GM19467 (cell line): ENCODE data around the gene AGAP1.

Experiments used
- ATAC-seq: cut with Tn5 transposase; IDR thresholded peaks from one replicate; pipeline ENCODE4 v1.9.1; 2021; ENCODE audit warnings: mild to moderate bottlenecking, moderate library complexity; ENCODE audit not compliant: unreplicated experiment

AGAP1 gene

DNA sequence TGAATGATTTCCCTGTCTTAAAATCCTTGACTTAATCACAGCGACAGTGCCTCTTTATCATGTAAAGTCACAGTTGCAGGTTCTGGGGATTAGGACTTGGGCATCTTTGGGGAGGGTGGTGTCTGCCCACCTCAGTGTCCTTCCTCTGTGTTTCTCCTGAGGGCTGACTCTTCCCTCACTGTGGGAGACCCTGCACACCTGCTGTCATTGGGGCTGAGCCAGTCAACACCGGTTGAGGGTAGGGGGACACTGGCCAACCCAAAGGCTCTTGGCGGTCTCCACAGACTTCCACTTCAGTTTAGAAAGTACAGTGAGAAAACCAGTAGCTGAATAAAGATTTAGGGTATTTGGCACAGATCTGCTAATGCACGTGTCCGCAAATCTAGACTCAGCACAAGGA is 36.9 kb downstream of the AGAP1 start:
- ATAC-seq, result no peak

DNA sequence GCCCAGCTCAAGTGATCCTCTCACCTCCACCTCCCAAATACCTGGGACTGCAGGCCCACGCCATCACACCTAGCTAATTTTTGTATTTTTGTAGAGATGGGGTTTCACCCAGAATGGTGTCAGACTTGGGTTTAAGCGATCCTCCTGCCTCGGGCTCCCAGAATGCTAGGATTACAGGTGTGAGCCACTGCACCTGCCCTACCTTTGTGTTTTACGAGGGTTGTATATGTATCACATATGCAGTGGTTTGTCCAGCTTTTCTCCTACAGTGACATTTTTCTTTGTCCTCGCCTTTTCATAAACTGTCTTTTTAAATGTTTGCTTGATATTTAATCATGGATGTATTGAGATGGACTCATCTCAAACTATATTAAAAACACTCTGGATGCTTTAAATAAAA is 38.5 kb downstream of the AGAP1 start:
- no peak for ATAC-seq

DNA sequence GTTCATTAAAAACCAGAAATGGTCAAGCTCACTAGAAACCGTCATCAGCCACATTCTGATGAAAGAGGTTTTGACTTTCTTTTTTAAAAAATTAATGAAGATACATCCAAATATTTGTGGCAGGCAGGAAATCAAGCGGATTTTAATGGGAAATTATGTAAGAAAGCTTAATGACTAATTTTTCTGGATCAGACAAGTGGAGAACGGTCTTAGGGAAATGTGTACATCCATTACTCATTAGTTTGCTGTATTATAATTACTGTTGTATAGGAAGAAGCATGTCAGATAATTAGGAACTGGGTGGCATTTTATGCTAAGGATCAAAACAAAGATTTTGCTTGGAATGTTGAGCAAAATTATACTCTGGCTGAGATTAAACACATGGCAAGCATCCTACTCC is 39.4 kb downstream of the AGAP1 start:
- no peak for ATAC-seq

DNA sequence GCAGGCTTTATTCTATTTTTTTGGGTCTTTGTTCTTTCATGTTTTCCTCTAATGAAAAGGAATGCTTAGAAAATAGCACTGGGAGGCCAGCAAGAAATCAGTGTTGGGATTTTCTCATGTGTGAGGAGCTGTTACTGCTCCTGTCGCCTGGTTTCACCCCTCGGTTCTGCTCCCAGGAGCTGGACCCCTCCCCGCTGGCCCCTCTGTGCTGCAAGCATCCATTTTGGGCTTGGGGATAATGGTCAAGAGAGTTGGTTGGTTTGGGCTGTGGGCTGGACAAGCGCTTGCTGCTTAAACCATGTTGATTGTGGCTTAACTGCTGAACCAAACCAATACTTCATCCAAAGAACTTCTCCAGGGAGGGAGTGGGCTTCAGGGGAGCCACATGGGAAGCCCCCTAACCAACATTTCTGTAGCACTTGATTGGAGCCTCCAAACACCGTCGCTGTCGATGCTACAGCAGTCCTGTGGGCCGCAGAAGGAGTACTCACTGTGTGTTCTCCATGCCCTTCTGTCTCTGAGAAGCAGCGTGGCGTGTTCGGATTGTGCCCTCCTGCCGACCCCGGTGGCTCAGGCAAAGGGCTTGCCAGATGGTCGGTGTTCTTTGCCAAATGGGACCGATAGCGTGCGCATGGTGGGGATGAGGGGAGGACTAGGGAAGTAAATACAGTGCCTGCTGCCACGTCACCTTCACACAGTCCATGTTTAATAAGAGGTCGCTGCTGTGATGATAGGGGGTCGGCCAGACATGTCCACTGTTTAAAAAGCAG is 40.0 kb downstream of the AGAP1 start:
- ATAC-seq, result no peak

DNA sequence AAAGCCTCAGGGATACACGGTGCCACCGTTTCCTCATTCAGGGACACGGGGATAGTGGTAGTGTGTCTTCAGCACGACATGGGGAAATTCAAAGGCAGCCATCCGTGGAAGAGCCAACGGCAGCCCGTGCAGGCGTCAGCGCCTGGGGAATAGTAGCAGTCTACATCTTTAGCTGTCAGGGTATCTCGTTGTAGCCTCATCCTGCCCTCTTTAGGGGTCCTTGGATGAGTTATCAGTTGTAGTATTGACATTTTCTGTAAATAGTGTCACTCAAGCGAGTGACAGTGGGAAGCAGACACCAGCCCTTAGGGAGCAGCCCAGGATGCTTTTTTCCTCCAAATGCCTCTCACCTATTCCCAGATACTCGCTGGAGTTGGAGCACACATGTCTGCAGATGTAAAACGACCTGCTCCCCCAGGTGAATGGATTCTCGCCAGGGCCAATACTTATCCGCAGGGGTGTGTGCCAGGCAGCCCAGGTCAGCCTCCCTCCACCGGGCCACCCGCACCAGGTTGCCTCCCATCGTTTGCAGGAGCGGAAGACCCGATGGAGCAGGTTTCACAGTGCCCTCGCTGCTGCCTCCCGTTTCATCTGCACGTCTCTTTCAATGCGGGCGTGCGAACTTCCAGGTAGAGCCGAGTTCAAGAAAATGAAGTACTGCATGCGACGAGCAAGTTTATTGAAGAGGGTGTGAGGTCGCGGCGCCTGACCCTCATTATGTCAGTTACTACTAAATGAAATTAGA is 41.0 kb downstream of the AGAP1 start:
- no peak for ATAC-seq

DNA sequence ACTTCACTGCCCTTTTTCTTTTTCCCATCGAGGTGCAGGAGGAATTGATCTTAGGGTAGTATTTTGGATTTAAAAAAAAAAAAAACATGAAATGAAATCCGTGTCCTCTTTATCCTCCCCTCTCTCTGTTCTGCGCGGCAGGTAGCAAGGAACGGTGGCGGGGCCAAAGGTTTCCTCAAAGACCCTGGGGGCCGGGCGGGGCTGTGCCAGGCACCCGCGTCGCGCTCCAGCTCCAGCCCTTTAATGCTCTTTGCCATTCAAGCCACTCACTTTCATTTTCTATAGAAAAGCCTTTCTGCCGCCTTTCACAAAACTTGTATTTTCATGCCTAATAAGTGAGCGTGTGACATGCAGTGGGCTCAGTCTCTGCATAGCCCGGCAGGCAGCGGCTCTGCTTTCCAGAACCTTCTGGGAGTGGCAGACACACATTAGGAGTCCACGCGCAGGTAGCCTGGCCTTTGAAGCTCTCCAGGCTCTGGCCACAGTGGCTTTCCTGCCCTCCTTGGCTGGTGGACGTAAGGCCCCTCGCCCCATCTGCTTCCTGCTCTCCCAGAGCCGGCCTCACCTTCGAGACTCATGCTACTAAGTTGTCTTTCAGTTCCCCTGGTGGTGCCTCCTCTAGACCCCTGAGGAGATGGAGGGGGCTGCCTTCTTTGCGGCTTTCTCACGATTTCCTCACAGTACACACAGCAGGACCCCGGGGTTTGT is 41.7 kb downstream of the AGAP1 start:
- ATAC-seq, result no peak

DNA sequence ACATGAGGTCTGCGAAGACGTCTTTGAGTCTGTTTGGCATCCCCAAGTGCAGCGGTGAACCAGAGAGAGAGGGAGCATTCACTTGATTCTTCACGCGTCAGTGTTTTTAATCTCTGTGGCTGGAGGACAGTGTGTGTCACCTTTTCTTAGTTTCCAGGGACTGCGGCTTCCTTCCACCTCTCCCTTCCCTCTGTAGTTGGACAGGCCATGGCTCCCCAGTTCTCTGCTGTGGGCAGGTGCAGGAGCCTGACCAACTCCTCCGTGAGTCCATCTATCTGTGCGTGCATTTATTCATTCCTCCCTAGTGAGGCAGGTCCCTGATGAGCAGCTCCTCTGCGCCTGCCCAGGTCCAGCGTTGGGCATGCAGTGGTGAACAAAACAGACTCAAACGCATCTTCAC is 42.9 kb downstream of the AGAP1 start:
- no peak for ATAC-seq

DNA sequence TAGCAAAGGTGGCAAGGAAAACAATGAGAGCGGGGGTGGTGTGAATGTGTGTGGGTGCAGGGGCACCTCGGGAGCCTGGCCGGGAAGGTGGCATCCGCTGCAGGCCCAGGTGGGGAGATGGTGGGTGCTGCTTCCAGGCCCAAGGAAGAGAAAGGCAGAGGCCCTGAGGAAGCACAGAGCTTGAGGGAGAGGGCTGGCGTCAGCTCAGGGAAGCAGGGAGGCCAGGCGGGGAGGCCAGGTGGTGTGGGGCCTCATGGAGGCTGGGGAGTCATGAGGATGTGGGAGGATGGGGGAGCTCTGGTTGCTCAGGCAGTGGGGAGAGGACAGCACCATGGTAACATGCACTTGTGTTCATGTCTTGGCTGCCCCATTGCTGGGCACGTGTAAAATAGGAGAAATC is 43.3 kb downstream of the AGAP1 start:
- ATAC-seq, result no peak

DNA sequence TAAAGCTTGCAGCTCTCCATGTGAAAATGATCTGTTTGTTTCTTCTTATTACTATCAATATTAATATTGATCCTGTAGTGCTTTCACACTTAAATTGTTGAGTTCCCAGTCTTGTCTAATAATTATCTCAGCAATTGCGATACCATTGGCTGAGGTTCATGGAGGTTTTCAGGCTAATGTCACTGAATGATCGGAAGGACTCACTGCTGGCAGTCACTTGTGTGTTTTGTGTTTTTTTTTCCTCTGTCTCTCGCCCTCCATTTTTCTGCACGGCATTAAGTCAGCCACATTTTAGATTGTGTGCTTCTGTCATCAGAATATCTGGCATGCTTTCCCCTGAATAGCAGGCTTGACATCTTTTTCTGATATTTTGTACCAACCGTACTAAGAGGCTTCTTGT is 43.7 kb downstream of the AGAP1 start:
- ATAC-seq, result no peak

DNA sequence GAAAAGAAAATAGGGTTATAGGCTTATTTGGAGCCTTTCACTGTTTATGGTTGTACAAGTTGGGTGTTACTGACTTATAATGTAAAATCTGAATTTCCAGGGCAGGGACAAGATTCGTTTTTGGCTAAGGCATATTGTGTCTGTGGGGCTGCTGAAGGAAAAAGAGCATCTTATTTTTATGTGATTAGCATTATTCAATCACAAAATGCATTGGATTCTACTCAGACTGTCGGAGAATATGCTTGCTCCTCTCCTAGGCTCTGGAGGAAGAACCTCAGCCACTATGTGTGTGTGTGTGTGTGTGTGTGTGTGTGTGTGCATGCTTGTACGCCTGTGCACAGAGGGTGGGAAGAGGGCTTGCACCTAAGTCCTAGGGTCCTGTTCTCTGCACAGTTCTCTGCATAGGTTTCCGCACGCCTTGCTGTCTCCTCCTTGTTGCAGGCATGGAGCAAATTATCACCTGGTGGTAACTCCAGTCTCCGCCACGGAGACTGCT is 44.3 kb downstream of the AGAP1 start:
- no peak for ATAC-seq

DNA sequence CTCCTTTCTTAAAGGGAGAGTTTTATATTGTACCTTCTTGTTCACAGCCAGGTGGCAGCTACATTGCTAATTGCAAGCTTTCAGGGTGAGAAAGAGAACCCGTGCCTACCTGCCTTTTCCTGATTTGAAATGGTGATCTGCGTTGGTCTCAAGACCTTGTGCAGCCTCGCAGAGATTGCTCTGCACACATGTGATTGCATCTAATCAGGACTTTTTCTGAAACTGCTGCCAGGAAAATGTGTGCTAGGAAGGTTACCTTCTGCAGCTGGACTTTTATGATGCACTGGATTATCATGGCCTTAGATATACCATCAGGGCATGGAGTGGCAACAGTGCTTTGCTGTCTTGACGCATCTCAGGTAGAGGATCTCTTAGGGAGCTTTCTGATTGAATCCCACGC is 45.1 kb downstream of the AGAP1 start:
- ATAC-seq, result no peak

DNA sequence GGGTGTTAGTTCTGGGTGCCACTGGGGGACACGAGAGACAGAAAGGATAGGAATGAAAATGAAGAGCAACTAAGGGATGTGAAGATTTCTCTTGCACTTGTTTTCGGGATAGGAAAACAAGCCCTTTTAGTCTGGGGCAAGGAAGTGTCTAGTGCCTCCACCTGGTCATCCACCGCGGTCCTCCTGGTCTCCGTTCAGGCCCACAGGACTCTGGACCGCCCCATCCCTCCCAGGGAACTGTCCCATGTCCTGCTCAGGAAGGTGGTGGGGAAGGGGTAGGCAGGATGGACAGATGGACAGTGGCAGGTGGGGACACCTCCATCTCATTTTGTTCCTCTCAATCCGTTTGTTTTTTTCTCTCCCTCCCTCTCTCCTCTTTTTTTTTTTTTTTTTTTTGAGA is 45.9 kb downstream of the AGAP1 start:
- no peak for ATAC-seq

DNA sequence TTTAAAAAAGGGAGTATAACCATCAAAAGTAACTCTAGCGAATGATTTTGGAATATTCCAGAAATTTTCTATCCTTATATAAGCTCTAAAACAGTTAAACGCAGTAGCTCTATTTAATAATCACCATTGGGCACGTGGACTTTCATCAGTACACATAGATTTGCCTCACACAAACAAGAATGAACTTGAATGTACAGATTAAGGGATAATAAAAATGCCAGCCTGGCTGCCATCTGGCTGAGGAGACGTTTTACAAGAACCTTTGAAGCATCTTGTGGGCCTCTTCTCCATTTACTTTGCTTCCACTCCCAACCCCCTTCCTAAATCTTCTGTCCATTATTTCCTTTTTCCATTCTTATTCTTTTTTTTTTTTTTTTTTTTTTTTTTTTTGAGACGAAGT is 47.2 kb downstream of the AGAP1 start:
- ATAC-seq, result no peak

DNA sequence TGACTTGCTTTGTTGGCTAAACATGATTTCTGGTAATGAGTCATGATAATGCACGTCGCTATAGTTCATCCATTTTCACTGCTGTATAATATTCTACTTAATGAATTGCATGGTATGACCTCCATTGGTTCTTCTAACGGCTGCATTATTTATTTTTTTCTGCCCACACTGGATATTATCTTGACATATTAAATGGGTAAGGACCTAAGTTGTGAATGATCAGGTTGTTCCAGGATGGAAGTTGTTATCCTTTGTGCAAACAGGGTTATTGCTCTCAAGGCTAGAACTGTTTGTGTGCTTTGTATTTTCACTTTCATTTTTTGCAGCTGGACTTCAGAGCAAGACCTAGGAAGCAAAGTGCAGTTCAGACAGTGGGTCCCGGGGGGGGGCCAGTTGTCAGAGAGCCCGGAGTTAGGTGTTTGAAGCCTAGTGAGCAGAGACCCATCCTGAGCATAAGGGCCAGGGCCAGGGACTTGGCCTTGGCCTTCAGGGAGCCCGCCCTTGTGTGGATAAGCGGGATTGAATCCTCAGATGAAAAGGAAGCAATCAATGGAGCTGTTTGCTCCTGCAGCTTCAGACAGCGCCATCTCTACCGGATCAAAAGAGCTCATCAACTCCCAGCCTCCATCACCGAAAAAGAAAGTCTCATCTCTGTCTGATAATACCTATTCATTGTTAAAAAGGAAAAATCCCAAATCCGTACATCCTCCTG is 48.2 kb downstream of the AGAP1 start:
- no peak for ATAC-seq

DNA sequence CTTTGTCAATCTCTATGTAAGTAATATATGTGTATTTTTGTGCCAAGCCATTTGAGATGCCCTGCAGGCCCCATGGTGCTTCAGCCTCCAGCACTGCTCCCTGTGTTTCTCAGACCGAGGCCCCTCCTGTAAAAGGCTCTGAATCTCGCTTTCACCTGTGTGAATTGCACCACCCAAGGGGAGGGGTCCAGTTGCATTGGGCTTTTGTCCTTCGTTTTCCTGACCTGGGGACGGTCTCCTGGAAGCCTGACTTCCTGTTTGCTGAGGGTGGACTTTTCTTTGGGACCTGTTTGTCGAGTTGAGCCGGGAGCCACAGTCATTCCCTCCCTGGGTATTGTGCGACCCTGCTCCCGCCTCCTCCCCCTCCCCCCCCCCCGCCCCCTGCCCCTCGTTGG is 48.9 kb downstream of the AGAP1 start:
- ATAC-seq, result no peak

DNA sequence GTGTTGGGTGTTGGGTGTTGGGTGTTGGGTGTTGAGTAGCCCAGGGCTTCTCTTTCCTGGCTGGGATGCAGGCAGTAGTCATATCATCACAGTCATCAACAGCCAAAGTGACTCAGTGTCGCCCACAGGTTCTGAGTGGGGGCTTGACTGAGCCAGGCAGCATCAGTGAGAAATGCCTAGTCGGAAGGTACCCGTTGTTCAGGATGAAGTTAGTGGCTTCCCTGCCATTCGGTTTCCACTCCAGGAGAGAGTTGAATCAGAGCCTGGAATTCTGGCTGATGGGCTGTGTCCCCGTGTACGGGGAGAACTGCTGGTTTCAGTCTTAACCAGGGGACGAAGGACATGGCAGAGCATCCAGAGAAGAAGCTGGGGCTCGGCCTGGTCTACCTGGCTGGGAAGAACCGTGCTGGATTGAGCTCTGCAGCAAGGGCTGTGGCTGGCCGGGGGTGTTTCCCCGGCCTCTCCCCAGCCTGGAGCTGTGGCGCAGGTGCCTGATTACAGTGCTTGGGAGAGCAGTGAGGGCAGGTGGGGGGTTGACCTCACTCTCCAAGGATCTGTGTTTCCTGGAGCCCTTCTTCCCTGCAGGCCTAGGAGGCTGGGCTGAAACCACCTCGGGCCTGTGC is 49.4 kb downstream of the AGAP1 start:
- no peak for ATAC-seq

DNA sequence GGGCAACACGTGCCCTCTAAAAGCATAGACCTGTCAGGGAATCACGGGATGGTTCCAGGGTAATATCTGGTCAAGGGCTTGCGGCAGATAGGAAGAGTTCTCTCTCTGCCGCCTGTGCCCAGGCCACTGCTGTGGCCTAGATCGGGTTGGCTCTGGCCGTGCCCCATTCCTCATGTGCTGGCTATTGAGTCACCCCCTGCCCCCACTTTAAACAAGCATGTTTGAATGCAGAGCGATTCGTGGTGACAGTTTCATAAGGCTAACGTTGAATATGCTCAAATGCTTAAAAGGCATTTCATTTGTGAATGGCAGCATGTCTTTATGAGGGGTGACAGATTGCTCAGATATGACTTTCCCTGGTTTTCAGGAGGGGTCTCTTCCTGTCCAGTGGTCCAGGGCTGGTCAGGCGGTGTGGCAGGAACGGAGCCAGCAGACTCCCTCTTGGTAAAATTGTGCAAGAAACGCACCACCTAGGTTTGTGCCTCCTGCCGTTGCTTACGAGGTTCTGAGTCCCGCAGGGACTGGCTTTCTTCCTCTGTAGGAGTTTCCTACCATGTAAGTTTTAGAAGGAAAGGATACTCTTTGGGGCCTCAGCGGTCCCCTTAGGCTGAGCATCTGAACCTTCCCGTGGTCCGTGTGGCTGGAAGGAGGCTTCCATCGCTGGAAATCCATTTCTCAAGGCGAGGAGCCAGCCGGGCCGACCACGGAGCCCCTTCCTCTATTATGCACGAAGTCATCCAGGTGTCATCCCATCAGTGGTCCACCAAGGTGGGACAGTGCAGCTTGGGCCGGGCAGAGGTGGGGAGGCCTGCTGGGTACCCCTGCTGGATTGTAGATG is 50.2 kb downstream of the AGAP1 start:
- ATAC-seq, result no peak

DNA sequence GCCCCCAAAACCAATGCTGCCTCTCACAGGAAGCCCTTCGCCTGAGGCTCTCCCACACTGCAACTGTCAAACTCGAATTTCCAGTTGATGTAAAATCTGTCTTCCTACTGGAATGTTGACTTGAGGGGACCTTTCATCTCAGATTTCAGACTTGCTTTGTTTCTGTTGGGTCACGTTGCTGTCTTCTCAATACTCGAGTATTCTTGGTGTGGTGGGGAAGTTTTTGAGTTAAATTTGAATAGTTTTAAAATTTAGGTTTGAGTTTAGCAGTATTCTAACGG is 50.8 kb downstream of the AGAP1 start:
- no peak for ATAC-seq

DNA sequence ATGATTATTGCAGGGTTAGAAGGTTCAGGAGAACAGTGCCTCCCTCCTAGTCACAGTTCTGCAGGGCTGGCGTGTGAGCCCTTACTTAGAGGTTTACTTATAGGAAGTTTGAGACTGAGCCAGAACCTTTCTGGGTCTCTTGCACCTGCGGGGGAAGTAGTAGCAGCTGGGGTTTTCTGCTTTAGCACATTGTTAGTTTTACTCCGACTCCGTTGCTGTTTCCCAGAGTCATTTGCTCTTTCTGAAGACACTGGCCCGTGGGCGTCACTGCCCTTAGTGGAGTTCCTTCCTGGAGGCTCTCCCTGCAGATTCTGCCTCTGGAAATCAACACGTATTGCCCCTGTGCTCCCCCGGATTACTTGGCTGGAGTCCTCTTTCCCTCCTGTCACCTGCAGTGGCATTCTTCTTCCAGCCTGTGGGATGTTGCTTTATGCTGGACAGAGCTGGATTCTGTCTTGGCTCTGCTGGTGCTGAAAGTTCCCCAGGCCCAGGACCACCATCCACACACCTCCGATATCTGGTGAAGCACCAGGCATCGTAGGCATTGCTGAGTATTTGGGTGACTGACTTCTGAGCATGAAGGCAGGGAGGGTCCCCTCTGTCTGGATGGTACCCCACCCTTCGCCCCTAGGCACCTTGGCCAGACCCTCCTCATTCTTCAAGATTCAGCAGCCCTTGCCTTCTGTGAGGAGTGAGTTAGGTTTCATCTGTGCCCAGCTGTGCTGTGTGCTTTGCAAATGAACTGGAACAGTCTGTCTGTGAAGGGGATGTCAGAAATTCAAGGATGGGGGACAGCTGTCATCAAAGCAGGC is 51.7 kb downstream of the AGAP1 start:
- no peak for ATAC-seq

DNA sequence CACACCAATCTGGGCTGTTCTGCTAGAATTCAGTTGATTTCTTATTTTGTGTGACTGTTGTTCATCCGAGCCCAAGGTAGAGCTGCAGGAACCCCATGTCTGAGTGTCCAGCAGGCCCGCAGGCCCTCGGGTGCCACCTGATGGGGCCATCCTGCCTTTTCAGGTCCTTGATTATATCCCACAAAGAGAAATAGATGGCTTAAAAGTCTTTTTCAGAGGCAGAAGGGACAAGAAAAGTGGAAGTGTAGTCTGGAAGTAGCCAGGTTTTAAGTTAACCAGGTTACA is 52.2 kb downstream of the AGAP1 start:
- ATAC-seq, result no peak
